H9 (cell line): ENCODE data around the gene GNG11. TPM values are rescaled to one million over a fixed set of nuclear protein-coding genes. Genes with fewer than 3 reads are reported as not detected.
"Not testable (repeated sequence)": the region's sequence is repeated elsewhere in the genome, so short reads cannot be mapped to it uniquely, and the experiment has no call there.

ENCODE experiments used
- DNase-seq: peaks from one replicate; pipeline ENCODE4 v3.0.0-alpha.2; 2017
- H2AFZ ChIP-seq: one replicate; pipeline ENCODE4 v1.6.1; 2013; ENCODE audit warnings: mild to moderate bottlenecking, low read length, control low read depth, moderate library complexity
- H2AK5ac ChIP-seq: 2 replicates; pipeline ENCODE4 v1.6.1; 2013; ENCODE audit warnings: low read length, control low read depth, mixed read lengths; ENCODE audit not compliant: insufficient read length
- H2BK120ac ChIP-seq: one replicate; pipeline ENCODE4 v1.6.1; 2013; ENCODE audit warnings: low read depth, mild to moderate bottlenecking, low read length, control low read depth, inconsistent platforms; ENCODE audit not compliant: poor library complexity, severe bottlenecking
- H2BK12ac ChIP-seq: 2 replicates; pipeline ENCODE4 v1.6.1; 2013; ENCODE audit warnings: low read length, control low read depth, mixed read lengths, low read depth; ENCODE audit not compliant: insufficient read length
- H2BK15ac ChIP-seq: 2 replicates; pipeline ENCODE4 v1.6.1; 2013; ENCODE audit warnings: low read depth, low read length, control low read depth
- H2BK20ac ChIP-seq: one replicate; pipeline ENCODE4 v1.6.1; 2013; ENCODE audit warnings: low read depth, mild to moderate bottlenecking, low read length, control low read depth, inconsistent platforms; ENCODE audit not compliant: poor library complexity, severe bottlenecking
- H2BK5ac ChIP-seq: 2 replicates; pipeline ENCODE4 v1.6.1; 2013; ENCODE audit warnings: low read length, control low read depth, mixed read lengths; ENCODE audit not compliant: insufficient read length
- H3K14ac ChIP-seq: 2 replicates; pipeline ENCODE4 v1.6.1; 2013; ENCODE audit warnings: low read length, control low read depth; ENCODE audit not compliant: insufficient read depth
- H3K18ac ChIP-seq: 2 replicates; pipeline ENCODE4 v1.6.1; 2013; ENCODE audit warnings: low read depth, mild to moderate bottlenecking, mixed read lengths, low read length, control low read depth; ENCODE audit not compliant: insufficient read length
- H3K23ac ChIP-seq: 2 replicates; pipeline ENCODE4 v1.6.1; 2013; ENCODE audit warnings: low read length, control low read depth, mixed read lengths, low read depth; ENCODE audit not compliant: insufficient read length
- H3K23me2 ChIP-seq: 2 replicates; pipeline ENCODE4 v1.6.1; 2013; ENCODE audit warnings: low read depth, mild to moderate bottlenecking, mixed read lengths, low read length, control low read depth; ENCODE audit not compliant: insufficient read length, poor library complexity, severe bottlenecking
- H3K27ac ChIP-seq: 2 replicates; pipeline ENCODE4 v1.5.1; 2013; ENCODE audit warnings: low read length, control low read depth, mixed read lengths, low read depth; ENCODE audit not compliant: insufficient read length
- H3K27me3 ChIP-seq: 2 replicates; pipeline ENCODE4 v1.6.1; 2013; ENCODE audit warnings: low read length, control low read depth, inconsistent platforms; ENCODE audit not compliant: insufficient read depth
- H3K4ac ChIP-seq: 2 replicates; pipeline ENCODE4 v1.6.1; 2013; ENCODE audit warnings: low read depth, mild to moderate bottlenecking, control low read depth, inconsistent platforms, low read length, moderate library complexity
- H3K4me1 ChIP-seq: 2 replicates; pipeline ENCODE4 v1.6.1; 2013; ENCODE audit warnings: low read length, control low read depth, inconsistent platforms; ENCODE audit not compliant: insufficient read depth
- H3K4me2 ChIP-seq: 2 replicates; pipeline ENCODE4 v1.6.1; 2013; ENCODE audit warnings: low read length, control low read depth, mixed read lengths; ENCODE audit not compliant: insufficient read length, insufficient read depth
- H3K56ac ChIP-seq: 2 replicates; pipeline ENCODE4 v1.6.1; 2013; ENCODE audit warnings: low read depth, mild to moderate bottlenecking, mixed read lengths, low read length, control low read depth; ENCODE audit not compliant: insufficient read length
- H3K79me1 ChIP-seq: 2 replicates; pipeline ENCODE4 v1.6.1; 2013; ENCODE audit warnings: low read depth, mild to moderate bottlenecking, moderate library complexity, low read length, control low read depth, inconsistent platforms; ENCODE audit not compliant: insufficient read depth, poor library complexity, severe bottlenecking
- H3K79me2 ChIP-seq: 2 replicates; pipeline ENCODE4 v1.6.1; 2013; ENCODE audit warnings: low read length, control low read depth, inconsistent platforms; ENCODE audit not compliant: insufficient read depth
- H3K9ac ChIP-seq: 2 replicates; pipeline ENCODE4 v1.6.1; 2013; ENCODE audit warnings: low read length, control low read depth, mixed read lengths; ENCODE audit not compliant: insufficient read length; ENCODE audit errors: extremely low read depth
- H3K9me3 ChIP-seq: one replicate; pipeline ENCODE4 v1.6.1; 2013; ENCODE audit warnings: low read depth, low read length, inconsistent platforms; ENCODE audit not compliant: control insufficient read depth
- H3T11ph ChIP-seq: one replicate; pipeline ENCODE4 v1.6.1; 2013; ENCODE audit warnings: mild to moderate bottlenecking, low read length, control low read depth, inconsistent platforms
- H4K20me1 ChIP-seq: one replicate; pipeline ENCODE4 v1.6.1; 2013; ENCODE audit not compliant: control insufficient read depth, insufficient read length, insufficient read depth
- H4K5ac ChIP-seq: 2 replicates; pipeline ENCODE4 v1.6.1; 2013; ENCODE audit warnings: low read depth, mild to moderate bottlenecking, mixed read lengths, low read length, control low read depth; ENCODE audit not compliant: insufficient read length
- H4K8ac ChIP-seq: replicated peaks from 2 replicates; pipeline ENCODE4 v1.6.1; 2013; ENCODE audit warnings: low read length, control low read depth, mixed read lengths, low read depth; ENCODE audit not compliant: insufficient read length
- H4K91ac ChIP-seq: 2 replicates; pipeline ENCODE4 v1.6.1; 2013; ENCODE audit warnings: low read depth, mild to moderate bottlenecking, moderate library complexity, mixed read lengths, low read length, control low read depth; ENCODE audit not compliant: insufficient read length
- H3K27ac Mint-ChIP-seq, 3 experiments: 2 replicates in 2 of 3; 3 replicates in 1 of 3; pipeline ENCODE4 v1.8.0; 2020 to 2021; ENCODE audit warnings: mixed read lengths in 3 of 3, mild to moderate bottlenecking in 1 of 3, moderate library complexity in 1 of 3
- H3K27me3 Mint-ChIP-seq: 2 replicates; pipeline ENCODE4 v1.8.0; 2021; ENCODE audit warnings: low read depth, mild to moderate bottlenecking, moderate library complexity, mixed read lengths
- H3K36me3 Mint-ChIP-seq, 3 experiments: 2 replicates in 2 of 3; 3 replicates in 1 of 3; pipeline ENCODE4 v1.8.0; 2020 to 2021; ENCODE audit warnings: low read depth in 3 of 3, mixed read lengths in 3 of 3; ENCODE audit not compliant: insufficient read depth in 1 of 3
- H3K4me1 Mint-ChIP-seq, 2 experiments: 2 replicates each; pipeline ENCODE4 v1.8.0; 2020; ENCODE audit warnings: mixed read lengths in 2 of 2
- H3K4me3 Mint-ChIP-seq, 2 experiments: 2 replicates in 1 of 2; 3 replicates in 1 of 2; pipeline ENCODE4 v1.8.0; 2020 to 2021; ENCODE audit warnings: mild to moderate bottlenecking in 2 of 2, mixed read lengths in 2 of 2, moderate library complexity in 1 of 2
- H3K9me3 Mint-ChIP-seq, 2 experiments: 2 replicates in 1 of 2; 3 replicates in 1 of 2; pipeline ENCODE4 v1.8.0; 2020; ENCODE audit warnings: mild to moderate bottlenecking in 2 of 2, mixed read lengths in 2 of 2, moderate library complexity in 1 of 2
- total RNA-seq: library from RNA; stranded (reverse); gene quantifications from 2 replicates; pipeline ENCODE4 v1.2.1, GENCODE V29; 2021

The GNG11 gene
- total RNA-seq, 1 experiment from 2014 or later, result 0.68 TPM

- H3K27me3 ChIP-seq, H4K8ac ChIP-seq, H3K9me3 Mint-ChIP-seq, H2BK20ac ChIP-seq, H3K4me1 ChIP-seq, H3K23ac ChIP-seq, H3K27ac Mint-ChIP-seq, H3K9me3 ChIP-seq, H3T11ph ChIP-seq, H3K56ac ChIP-seq, H2AFZ ChIP-seq, H3K36me3 Mint-ChIP-seq, H2BK5ac ChIP-seq, H3K14ac ChIP-seq, H3K4me3 Mint-ChIP-seq, H3K4me1 Mint-ChIP-seq, H4K20me1 ChIP-seq, H3K4me2 ChIP-seq, DNase-seq, H3K9ac ChIP-seq, H3K79me2 ChIP-seq, H2BK120ac ChIP-seq, H3K27ac ChIP-seq, H3K4ac ChIP-seq, H4K91ac ChIP-seq, H3K79me1 ChIP-seq, H3K27me3 Mint-ChIP-seq, H2AK5ac ChIP-seq, H2BK12ac ChIP-seq, H4K5ac ChIP-seq, H3K18ac ChIP-seq, H2BK15ac ChIP-seq, H3K23me2 ChIP-seq: not testable (repeated sequence)
Observed at GRCh38 chr7:93911661-93912060, 9.9 kb upstream of the GNG11 start.
